Lung (tissue), 12 donors: ENCODE results near the gene FSTL1. TPM values are rescaled to one million over a fixed set of nuclear protein-coding genes. Genes with fewer than 3 reads are reported as not detected.
A peak's percentile ranks its signal among the peaks of the same experiment; 100 is the strongest.

ENCODE experiments used
- ATAC-seq: fragments of 200-7000 bp; cut with Tn5 transposase; one replicate; pipeline ENCODE4 v1.9.1; 2020; ENCODE audit warnings: moderate number of reproducible peaks; ENCODE audit not compliant: insufficient read depth, low FRiP score
- DNase-seq, 3 donors: peaks; one replicate each; pipeline ENCODE4 v3.0.0-alpha.2; 2013 to 2017
- H3K27ac ChIP-seq, 2 donors: one replicate each; pipeline ENCODE4 v1.5.1; 2013; ENCODE audit warnings: mild to moderate bottlenecking in 2 of 2, moderate library complexity in 2 of 2, control low read depth in 1 of 2, inconsistent platforms in 1 of 2, low read depth in 1 of 2, low read length in 1 of 2
- H3K27me3 ChIP-seq, 3 donors: one replicate each; pipeline ENCODE4 v1.5.1; 2013; ENCODE audit warnings: low read length in 2 of 3; ENCODE audit not compliant: control insufficient read depth in 3 of 3, insufficient read depth in 3 of 3
- H3K36me3 ChIP-seq, 4 donors: one replicate each; pipeline ENCODE4 v1.5.1; 2013; ENCODE audit warnings: low read length in 4 of 4, mild to moderate bottlenecking in 1 of 4, moderate library complexity in 1 of 4; ENCODE audit not compliant: control insufficient read depth in 4 of 4, insufficient read depth in 4 of 4
- H3K4me1 ChIP-seq, 5 donors: one replicate each; pipeline ENCODE4 v1.5.1; 2013; ENCODE audit warnings: low read length in 5 of 5, mild to moderate bottlenecking in 2 of 5, moderate library complexity in 1 of 5; ENCODE audit not compliant: control insufficient read depth in 5 of 5, insufficient read depth in 5 of 5
- H3K4me3 ChIP-seq: one replicate; pipeline ENCODE4 v1.5.1; 2013; ENCODE audit warnings: mild to moderate bottlenecking, control low read depth, moderate library complexity
- H3K9ac ChIP-seq, 2 donors: one replicate each; pipeline ENCODE4 v1.5.1; 2013; ENCODE audit warnings: low read length in 2 of 2, control low read depth in 1 of 2; ENCODE audit not compliant: insufficient read depth in 1 of 2
- H3K9me3 ChIP-seq, 4 donors: one replicate each; pipeline ENCODE4 v1.5.1; 2013; ENCODE audit warnings: low read length in 3 of 4, mild to moderate bottlenecking in 1 of 4, moderate library complexity in 1 of 4; ENCODE audit not compliant: control insufficient read depth in 4 of 4, insufficient read depth in 3 of 4
- WGBS, 2 donors: extraction: QIAGEN DNeasy Blood & Tissue Kit; methylation state at CpG; one replicate each; pipeline ENCODE4 v1.1.7; 2013; 5-methylcytosine and 5-hydroxymethylcytosine counted together
- polyA plus RNA-seq, 2 donors: library from polyadenylated mRNA; stranded (reverse); fragments of 200-250 nt; gene quantifications; one replicate each; pipeline ENCODE4 v1.2.1, GENCODE V29; 2013
- total RNA-seq, 2 donors: library from RNA; depleted of rRNA in 1 of 2; stranded (reverse); fragments of >200 nt in 1 of 2; gene quantifications; one replicate each; pipeline ENCODE4 v1.2.1, GENCODE V29; 2014 to 2021
- TF ChIP-seq, protein P1 (sequence below): IDR thresholded peaks from 2 replicates; pipeline ENCODE4 v1.5.1; 2012; ENCODE audit warnings: mild to moderate bottlenecking; ENCODE audit errors: control extremely low read depth, extremely low read depth
- donor health status: control.
- donor health status: control.
- donor health status: Bipolar disorder and iron deficiency.
- donor health status: healthy.
- donor health status: DM: yes; HTN: yes; CAD: no.

FSTL1 gene
- total and polyA plus RNA-seq, 4 donors = 24.9 to 544 (median 192) TPM

DNA sequence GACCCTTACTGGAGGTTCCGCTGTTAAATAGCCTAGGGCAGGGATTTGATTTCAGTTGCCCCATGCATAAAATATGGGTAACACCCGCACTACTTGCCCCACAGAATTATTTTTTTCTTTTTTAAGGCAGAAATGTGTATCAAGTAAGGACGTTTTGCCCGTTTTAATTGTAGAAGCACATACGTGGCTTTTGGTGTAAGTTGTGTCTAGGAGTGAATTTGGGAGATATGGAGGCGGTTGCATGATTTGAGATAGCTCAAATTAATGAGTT lies 101.0 kb downstream of the FSTL1 start:
- Histone ChIP-seq H3K36me3 (peaks cover 0 to 7% (median 4%) of the 10 kb centered on the region in 4 donors), H3K27me3 (no peaks in the 10 kb centered on the region), H3K4me1 (peaks cover 0 to 14% (median 5%) of the 10 kb centered on the region in 5 donors), H3K27ac (peak overlapping the region; percentile 95 to 97), H3K9me3 (no peaks in the 10 kb centered on the region), H3K4me3 (peak overlapping the region; percentile 95), H3K9ac (peak overlapping the region; percentile 59 to 88)
- ATAC-seq = no peak
- WGBS, 2 donors = 7 to 10% methylated on average over 6 of the region's 6 CpGs
- TF ChIP-seq, protein P1, sequence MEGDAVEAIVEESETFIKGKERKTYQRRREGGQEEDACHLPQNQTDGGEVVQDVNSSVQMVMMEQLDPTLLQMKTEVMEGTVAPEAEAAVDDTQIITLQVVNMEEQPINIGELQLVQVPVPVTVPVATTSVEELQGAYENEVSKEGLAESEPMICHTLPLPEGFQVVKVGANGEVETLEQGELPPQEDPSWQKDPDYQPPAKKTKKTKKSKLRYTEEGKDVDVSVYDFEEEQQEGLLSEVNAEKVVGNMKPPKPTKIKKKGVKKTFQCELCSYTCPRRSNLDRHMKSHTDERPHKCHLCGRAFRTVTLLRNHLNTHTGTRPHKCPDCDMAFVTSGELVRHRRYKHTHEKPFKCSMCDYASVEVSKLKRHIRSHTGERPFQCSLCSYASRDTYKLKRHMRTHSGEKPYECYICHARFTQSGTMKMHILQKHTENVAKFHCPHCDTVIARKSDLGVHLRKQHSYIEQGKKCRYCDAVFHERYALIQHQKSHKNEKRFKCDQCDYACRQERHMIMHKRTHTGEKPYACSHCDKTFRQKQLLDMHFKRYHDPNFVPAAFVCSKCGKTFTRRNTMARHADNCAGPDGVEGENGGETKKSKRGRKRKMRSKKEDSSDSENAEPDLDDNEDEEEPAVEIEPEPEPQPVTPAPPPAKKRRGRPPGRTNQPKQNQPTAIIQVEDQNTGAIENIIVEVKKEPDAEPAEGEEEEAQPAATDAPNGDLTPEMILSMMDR = no peak
- DNase-seq = no peak

DNA sequence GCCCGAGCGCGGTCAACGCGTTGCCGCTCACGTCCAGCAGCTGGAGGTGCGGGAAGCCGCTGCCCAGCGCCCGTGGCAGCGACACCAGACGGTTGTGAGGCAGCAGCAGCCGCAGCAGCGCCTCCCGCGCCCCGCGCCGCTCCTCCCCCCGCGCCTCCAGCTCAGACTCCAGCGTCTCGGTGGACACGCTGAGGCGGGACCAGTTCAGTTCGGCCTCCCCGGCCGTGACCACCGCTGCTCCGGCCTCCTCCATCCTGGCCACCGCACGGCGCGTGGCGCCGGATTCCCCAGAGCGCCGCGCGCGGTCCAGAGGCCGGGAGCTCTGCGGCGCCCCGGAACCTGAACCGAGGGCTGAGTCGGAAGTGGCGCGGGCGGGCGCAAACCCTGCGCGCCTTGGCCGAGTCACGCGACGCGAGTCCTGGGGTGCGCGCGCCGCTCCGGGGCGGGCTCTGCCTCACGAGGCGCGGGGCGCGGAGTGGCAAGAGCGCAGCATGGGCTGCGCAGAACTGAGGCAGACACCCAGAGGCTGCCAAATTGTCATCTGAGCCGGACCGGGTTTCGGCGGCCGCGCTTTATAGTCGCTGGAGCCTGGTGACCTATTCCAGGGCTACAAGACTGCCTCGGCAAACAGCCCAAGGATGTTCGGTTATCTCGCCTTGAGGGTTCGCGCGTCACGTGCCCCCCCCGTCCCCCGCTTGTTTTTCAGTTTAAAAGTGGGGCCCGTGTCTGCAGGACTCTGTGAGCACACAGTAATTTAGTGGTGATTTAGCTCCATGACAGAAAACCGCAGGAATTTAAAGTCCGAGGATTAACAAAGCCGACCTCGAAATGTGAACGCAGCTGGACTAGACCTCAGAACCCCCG lies 101.6 kb downstream of the FSTL1 start, which contains the start of gene LRRC58:
LRRC58 (minus strand) TSS at position 364 of the 864 bp plus-strand sequence; CDS start at position 253, 111 bp downstream.
- TF ChIP-seq, protein P1 = no peak
- peaks cover under 1 to 7% (median 4%) of the 10 kb centered on the region in 4 donors for H3K36me3 ChIP-seq
- ATAC-seq (peak; percentile 97), DNase-seq (peak; percentile 94 to 98 (median 96))
- no peaks in the 10 kb centered on the region for H3K27me3 ChIP-seq
- peak within 1 kb of the TSS; percentile 95 for H3K4me3 ChIP-seq
- H3K9me3 ChIP-seq = no peaks in the 10 kb centered on the region
- H3K27ac ChIP-seq = peak within 1 kb of the TSS; percentile 95 to 97
- 0 to 1% methylated on average over 80 to 95 of the region's 95 CpGs for WGBS, 2 donors
- peak within 1 kb of the TSS; percentile 59 to 88 for H3K9ac ChIP-seq
- H3K4me1 ChIP-seq = peaks cover 0 to 14% (median 5%) of the 10 kb centered on the region in 5 donors

DNA sequence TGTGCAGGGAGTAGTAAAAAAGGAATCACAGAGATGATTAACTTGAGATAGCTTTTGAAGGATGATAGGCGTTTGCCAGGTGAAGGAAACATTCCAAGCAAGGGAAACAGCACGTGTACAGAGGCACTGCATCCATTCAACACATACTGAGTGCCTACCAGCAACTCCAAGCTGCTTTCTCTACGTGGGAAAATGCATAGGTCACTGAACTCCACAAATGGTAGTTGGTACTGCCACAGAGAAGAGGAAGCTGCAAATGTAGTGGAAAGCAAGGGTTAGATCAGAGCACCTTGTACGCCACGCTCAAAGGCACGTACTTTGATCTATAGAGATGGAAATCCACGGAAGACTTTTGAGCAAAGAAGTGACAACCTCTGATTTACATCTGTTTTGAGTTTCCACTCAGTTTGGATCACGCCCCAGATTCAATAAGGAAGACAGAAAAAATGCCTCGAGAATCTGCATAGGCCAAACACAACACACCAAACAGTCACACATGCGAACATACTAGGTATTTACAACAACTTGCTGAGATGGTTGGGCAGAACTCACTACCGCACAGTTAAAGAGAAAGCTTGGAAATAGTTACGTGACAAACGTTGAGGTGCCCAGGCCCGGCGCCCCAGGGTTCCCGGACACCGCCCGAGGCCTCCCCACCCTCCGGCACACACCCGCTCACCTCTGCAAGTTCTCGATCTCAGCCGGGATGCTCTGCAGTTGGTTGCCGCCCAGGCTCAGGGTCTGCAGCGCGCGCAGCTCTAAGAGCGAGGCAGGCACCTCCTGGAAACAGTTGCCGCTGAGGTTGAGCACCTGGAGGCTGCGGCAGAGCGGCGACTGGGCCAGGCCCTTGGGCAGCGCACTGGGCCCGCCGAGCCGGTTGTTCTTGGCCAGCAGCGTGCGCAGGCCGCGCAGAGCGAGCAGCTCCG lies 102.5 kb downstream of the FSTL1 start:
- Histone ChIP-seq H3K4me1 (peaks cover 0 to 14% (median 5%) of the 10 kb centered on the region in 5 donors), H3K27ac (peak overlapping the region; percentile 95 to 97), H3K9ac (peak overlapping the region; percentile 59 to 75), H3K27me3 (no peaks in the 10 kb centered on the region), H3K4me3 (peak overlapping the region; percentile 95), H3K36me3 (peaks cover 3 to 7% (median 4%) of the 10 kb centered on the region in 4 donors), H3K9me3 (no peaks in the 10 kb centered on the region)
- no peak for ATAC-seq
- TF ChIP-seq, protein P1 = no peak
- 2% methylated on average over 37 to 41 of the region's 41 CpGs for WGBS, 2 donors
- DNase-seq = peak in 2 of 3 donors; percentile 39 to 48
